ENCODE results near the gene NADK.
"Not testable (repeated sequence)": the region's sequence is repeated elsewhere in the genome, so short reads cannot be mapped to it uniquely, and the experiment has no call there.

Gene NADK

DNA sequence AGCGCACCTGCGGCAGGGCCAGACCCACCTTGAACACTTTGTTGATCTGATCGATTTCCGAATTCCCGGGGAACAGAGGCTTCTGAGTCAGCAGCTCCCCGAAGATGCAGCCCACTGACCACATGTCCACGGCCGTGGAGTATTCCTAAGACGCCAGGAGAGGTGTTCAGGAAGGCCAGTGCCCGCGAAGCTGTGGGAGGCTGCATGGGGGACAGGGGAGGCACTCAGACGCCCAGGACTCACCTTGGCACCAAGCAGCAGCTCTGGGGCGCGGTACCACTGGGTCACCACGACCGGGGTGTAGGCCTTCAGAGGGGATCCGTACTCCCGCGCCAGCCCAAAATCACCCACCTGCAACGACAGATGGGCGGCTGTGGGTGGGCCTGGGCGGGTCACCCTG, 74.5 kb downstream of the NADK start:
- DNase-seq: no peak

DNA sequence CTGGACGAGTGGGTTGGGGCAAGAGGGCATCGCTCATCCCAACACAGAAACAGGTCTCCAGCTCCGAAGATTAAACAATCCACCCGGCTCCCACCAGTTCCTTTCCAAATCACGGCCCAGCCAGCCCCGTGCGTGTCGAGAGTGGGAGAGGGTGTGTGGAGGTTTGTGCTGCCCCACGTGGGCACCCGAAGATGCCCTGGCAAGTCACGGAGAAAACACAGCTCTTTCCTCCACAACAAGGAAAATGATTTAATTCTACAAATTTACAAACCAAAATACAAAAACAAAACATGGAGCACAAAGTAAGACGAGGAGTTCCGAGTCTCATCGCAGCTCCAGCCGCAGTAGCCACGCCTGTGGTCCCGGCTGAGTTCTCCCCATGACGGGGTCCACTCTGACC, 75.8 kb downstream of the NADK start:
- DNase-seq: not testable (repeated sequence)
